HG02943 (cell line): Measurements from ENCODE around the gene C1QTNF2.

ENCODE experiments used
- ATAC-seq: cut with Tn5 transposase; IDR thresholded peaks from one replicate; pipeline ENCODE4 v1.9.1; 2021; ENCODE audit warnings: mild to moderate bottlenecking, low read depth, moderate library complexity; ENCODE audit not compliant: unreplicated experiment

The C1QTNF2 gene

GRCh38 chr5:160375701-160376100, 5.3 kb upstream of the C1QTNF2 start:
- no peak for ATAC-seq

- no peak for ATAC-seq
Observed at GRCh38 chr5:160375166-160375565, 4.7 kb upstream of the C1QTNF2 start.

GRCh38 chr5:160371294-160371693, 868 bp upstream of the C1QTNF2 start:
- no peak for ATAC-seq

GRCh38 chr5:160370713-160371034, 248 bp upstream of the C1QTNF2 start:
- ATAC-seq, result no peak

- no peak for ATAC-seq
Observed at GRCh38 chr5:160367885-160368284, 2.5 kb downstream of the C1QTNF2 start.

GRCh38 chr5:160367261-160367660, 3.2 kb downstream of the C1QTNF2 start:
- no peak for ATAC-seq

GRCh38 chr5:160366230-160366629, 4.2 kb downstream of the C1QTNF2 start:
- ATAC-seq, result no peak

- ATAC-seq, result no peak
Observed at GRCh38 chr5:160363660-160364395, 6.6 kb downstream of the C1QTNF2 start.

- no peak for ATAC-seq
Observed at GRCh38 chr5:160363211-160363610, 7.2 kb downstream of the C1QTNF2 start.

GRCh38 chr5:160361624-160362228, 8.7 kb downstream of the C1QTNF2 start:
- ATAC-seq, result no peak

GRCh38 chr5:160360310-160360709, 10.1 kb downstream of the C1QTNF2 start:
- no peak for ATAC-seq

- ATAC-seq, result no peak
Observed at GRCh38 chr5:160359816-160360215, 10.6 kb downstream of the C1QTNF2 start.

- ATAC-seq, result no peak
Observed at GRCh38 chr5:160359242-160359641, 11.2 kb downstream of the C1QTNF2 start.

- ATAC-seq, result no peak
Observed at GRCh38 chr5:160357861-160358411, 12.5 kb downstream of the C1QTNF2 start.

- no peak for ATAC-seq
Observed at GRCh38 chr5:160357394-160357793, 13.0 kb downstream of the C1QTNF2 start.

GRCh38 chr5:160356550-160357347, 13.7 kb downstream of the C1QTNF2 start:
- no peak for ATAC-seq

- no peak for ATAC-seq
Observed at GRCh38 chr5:160354666-160355065, 15.8 kb downstream of the C1QTNF2 start.

GRCh38 chr5:160353379-160353778, 17.0 kb downstream of the C1QTNF2 start:
- ATAC-seq, result no peak

- ATAC-seq, result no peak
Observed at GRCh38 chr5:160352308-160352707, 18.1 kb downstream of the C1QTNF2 start.

GRCh38 chr5:160349935-160350303, 20.5 kb downstream of the C1QTNF2 start:
- no peak for ATAC-seq

- no peak for ATAC-seq
Observed at GRCh38 chr5:160349249-160349934, 21.0 kb downstream of the C1QTNF2 start.
